GM20431 (cell line): ENCODE data around the gene RNU5B-1.
"Not testable (repeated sequence)": the region's sequence is repeated elsewhere in the genome, so short reads cannot be mapped to it uniquely, and the experiment has no call there.

Source experiments
- in situ Hi-C: fragments of 300-500 bp; cut with MseI, MboI; formaldehyde crosslinking; loops from one replicate; pipeline ENCODE4 v1.15.0; 2020; ENCODE audit warnings: low sequenced_read_pairs; ENCODE audit not compliant: unreplicated experiment

Gene RNU5B-1

DNA sequence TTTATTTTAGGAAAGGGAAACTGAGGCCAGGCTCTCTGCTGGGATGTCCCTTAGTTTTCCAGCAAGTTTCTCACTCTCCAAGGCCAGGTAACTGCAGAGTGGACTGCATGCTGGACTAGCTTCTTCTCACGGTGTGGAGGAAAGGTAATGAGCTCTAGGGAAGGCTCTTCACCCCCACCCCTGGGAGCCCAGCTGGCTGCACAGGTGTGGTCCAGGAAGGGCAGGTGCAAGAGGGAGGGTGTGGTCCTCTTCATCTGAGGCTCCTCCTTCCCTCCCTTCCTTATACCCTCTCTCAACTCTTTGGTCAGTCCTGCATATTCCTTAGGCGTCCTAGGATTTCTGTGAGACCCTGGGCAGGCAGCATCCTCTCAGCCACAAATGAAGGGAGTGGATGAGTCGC is 33.9 kb downstream of the RNU5B-1 start:
- in situ Hi-C loops, result no loop called here

DNA sequence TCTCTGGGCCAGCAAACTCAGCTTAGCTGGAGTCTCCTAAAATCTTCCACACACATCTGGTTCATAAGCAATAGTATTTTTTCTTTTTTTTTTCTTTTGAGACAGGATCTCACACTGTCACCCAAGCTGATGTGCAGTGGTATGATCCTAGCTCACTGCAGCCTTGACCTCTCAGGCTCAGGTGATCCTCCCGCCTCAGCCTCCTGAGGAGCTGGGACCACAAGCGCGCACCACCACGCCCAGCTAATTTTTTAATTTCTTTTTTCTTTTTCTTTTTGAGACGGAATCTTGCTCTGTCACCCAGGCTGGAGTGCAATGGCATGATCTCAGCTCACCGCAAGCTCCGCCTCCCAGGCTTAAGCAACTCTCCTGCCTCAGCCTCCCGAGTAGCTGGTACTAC is 34.3 kb downstream of the RNU5B-1 start:
- in situ Hi-C loops, result no loop called here

DNA sequence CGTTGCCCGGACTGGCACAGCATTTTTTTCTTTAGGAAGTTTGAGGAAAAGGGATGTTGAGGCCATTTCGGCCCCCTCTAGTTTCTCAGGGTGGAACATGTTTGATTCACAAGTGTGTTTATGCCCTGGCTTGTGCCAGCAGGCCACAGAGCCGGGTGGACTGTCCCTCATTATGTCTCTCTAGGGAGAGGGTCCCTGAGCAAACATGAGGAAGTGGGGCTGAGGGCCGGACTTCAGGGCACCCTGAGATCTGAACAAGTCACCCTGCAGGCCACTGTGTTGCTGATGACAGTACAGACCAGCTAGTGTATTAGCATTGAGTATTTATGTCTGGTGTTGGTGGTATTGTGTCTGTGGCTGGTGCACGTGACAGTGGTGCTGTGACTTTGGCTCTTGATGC is 34.9 kb downstream of the RNU5B-1 start:
- in situ Hi-C loops, result no loop called here

DNA sequence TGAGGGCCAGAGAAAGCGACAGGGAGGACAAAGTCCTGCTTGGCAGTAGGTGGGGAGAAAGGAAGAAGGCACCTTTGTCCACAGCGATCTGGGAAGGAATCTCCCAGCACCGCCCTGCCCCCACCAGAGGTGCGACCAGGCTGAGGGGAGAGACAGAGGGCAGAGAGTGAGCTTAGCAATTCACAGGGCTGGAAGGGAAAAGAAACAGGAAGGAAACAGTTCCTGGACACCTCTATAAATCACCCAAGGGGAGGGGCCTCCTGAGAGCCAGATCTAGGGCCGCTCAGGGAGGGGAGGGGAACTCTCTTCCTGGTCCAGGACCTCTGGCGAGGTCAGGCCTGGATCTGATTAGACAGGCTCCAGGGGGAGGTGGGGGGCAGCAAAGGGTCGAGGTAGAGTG is 35.4 kb downstream of the RNU5B-1 start:
- in situ Hi-C loops, result no loop called here

DNA sequence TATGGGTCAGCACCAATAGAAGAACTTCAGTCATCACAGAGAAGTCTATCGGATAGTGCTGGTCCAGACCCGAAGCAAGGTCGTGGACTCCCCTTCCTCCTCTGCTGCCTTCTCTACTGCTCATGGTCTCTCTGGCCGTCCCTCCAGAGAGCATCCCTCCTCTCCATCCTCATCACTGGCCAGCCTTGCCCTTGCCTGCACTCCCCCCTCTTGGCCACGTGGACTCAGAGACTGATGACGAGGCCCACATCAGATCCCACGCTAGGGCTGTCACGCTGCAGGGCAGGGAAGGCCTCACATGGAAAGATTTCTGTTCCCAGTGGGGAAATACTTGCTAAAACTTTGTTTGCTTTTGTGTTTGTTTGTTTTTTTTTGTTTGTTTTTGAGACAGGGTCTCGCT is 38.0 kb downstream of the RNU5B-1 start:
- in situ Hi-C loops, result no loop called here

DNA sequence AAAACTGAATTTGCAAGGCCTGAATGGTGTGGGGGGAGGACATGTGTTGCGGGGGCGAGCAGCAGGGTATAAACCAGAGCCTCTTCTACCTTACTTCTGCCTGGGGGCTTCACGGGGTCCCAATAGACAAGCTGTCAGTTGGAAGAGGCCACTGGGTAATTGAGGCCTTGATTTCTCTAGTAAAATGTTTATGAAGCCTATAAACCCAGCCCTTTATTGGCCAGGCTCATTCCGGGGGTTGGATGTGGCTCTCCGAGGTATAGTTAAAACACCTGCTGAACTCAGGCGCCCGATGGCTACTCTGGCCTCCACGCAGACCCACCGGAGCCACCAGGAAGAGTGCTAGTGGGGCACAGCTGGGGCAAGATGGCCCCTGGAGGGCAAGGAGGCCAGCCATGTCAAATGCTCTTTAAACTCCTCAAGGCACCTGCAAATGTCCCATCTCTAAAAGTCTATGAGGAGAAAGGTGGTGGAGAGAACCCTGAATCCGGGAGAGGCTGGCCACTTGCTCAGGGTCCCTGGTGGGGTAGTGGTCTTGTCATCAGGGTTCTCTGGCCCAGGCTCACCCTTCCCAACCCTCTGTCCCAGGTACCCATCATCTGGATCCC is 39.0 kb downstream of the RNU5B-1 start:
- in situ Hi-C loops, result no loop called here

DNA sequence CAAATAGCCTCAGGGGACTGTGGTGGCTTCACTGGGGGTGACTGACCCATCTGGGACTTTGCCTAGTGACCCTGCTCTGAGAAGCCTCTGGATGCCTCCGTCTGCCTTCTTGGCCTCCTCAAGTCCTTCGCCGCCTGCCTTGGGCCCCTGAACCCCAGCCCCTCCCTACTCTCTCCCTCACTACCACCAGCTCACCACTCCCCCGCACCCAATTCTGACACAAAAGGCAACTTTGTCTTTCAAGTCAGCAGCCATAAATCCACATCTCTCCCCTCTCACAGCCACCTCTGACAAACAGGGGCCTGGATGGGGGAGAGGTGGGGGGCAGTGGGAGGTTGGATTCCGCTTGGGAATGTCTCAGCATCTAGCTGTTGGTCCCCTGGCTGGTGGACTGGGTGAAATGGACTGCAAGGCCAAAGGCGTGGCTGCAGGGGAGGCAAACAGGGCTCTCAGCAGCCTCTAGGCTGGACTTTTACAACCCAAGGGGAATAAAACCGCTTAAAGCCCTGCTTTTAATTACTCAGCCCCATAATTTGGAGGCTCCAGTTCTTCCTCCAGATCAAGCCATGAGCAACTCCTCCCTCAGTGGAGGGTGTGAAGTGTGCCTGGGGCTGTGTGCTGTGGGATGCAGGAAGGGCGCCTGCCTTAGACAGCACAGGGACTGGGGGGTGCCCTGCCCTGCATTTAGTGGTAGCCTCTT is 39.9 kb downstream of the RNU5B-1 start:
- in situ Hi-C loops, result no loop called here

DNA sequence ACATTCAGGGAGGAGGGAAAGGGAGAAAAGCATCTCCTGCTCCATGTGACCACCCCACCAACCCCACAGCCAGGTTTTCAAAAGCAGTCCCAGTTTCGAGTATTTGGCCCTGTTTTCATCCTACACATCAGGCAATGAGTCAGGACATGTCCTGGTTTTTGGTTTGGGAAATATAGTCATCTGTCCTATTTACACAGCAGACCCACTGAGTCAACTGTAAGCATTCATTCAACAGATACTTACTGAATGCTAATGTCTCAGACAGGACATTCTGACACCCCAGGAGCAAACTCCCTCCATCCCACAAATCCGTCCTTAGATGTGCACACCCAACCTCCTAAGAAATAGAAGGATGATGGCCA is 40.4 kb downstream of the RNU5B-1 start:
- in situ Hi-C loops, result no loop called here

DNA sequence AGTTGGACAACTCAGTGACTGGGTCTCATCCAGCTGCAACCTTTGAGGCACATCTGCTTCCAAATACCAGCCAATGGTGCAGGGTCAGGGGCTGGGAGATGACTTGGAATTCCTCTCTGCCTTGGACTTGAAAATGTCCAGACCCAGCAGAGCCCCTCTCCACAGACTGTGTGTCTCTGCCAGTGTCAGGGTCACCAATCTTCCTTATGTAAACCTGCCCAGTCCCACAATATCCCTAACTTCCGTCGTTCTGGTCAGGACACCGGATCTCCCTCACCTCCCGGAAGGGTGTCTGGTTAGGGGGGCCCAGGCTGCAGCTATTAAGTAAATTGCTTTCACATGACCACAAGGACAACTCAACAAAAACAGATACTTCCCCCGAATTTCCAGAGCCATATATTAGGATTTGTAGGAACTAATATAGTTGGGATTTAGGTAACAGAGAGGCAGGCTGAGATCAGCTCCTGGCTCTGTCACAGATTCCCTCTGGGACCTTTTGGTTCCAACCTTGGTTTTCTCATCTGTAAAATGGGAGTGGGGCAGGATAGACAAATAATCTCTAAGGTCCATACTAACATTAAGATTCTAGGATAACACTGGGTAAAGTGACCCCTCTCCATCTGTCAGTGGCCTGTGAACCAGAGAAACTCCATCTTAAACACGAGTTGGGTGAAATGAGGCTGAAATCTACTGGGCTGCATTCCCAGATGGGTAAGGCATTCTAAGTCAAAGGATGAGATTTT is 42.5 kb downstream of the RNU5B-1 start:
- in situ Hi-C loops, result no loop called here

DNA sequence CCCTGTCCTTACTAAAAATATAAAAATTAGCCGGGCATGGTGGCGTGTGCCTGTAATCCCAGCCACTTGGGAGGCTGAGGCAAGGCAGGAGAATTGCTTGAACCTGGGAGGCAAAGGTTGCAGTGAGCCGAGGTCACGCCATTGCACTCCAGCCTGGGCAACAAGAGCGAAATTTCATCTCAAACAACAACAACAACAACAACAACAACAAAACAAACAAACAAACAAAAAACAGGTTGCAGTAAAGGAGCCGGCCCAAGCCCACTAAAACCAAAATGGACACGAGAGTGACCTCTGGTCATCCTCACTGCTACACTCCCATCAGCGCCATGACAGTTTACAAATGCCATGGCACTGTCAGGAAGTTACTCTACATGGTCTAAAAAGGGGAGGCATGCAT is 43.3 kb downstream of the RNU5B-1 start:
- in situ Hi-C loops, result not testable (repeated sequence)

DNA sequence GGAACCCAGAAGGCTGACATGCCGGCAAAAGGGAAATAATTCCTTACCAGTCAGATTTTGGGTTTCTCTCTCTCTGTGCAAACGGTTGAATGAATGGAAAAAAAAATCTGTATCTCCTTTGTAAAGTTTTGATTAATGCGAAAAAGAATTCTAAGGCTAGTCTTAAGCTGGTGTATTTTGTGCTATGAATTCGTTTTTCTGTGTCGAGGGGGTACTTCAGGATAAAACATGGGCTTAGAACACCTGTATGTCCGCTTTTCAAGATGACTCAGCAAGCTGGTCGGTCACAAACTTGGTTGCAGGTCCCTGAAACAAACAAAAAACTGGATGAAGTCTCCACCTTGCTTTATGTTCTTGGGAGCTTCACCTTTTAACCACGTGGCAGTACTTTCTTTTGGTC is 44.9 kb downstream of the RNU5B-1 start:
- in situ Hi-C loops, result no loop called here

DNA sequence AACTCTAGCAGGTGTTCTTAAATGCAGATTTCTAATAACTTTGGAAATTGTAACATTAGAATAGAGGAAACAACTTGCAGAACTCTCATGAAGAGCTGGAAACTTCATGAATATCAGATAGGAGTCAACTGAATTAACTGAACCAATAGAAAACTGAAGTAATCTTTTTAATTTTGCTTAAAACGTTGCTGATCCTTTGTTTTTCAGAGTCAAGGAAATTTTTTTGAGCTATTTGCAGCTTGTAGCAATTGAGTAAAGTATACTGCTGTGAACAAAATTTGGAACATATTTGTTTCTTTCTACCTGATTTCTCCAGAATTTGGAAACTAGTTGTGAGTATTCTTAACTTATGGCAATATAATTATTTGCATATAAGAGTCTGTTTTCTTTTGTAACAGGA is 47.5 kb downstream of the RNU5B-1 start:
- in situ Hi-C loops, result not testable (repeated sequence)
